ENCODE results near the gene TNNI3.
A peak's percentile ranks its signal among the peaks of the same experiment; 100 is the strongest.
"Not testable (repeated sequence)": the region's sequence is repeated elsewhere in the genome, so short reads cannot be mapped to it uniquely, and the experiment has no call there.

The TNNI3 gene

DNA sequence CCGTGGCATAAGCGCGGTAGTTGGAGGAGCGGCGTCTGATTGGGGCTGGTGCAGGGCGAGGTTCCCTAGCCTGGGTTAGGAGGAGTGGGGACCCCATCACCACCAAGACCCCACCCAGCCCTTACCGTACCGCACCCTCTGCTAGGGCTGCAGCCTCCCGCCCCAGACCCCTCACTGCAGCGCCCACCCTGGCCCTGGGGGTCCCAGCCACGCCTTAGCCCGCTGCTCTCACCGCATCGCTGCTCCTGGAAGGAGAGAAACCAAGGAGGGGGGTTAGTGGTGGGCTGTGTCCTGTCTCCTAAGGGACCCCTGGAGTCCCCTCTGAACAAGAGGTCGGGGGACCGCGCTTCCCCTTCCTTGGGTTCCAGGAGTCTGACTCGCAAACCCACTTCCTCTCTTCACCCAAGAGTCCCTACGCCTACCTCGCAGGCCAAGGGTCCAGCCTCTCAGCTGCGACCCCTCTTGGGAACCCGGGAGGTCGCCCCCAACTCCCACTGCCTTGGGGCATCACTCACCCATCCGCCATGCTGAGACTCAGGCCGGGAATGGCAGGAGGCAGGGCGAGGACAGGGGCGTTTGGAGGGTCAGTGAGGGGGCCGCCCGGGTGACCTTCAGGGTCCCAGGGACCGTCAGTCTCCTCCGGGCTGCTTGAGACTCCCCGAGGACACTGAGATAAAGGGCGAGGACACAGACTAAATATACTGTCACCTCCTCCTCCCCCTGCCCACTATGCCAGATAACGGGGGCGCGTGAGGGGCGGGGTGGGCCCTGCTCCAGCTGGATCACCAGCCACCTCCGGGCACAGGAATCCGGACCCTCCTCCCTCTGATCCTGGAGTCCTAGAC lies at the start of gene TNNI3:
Gene TNNI3, minus strand, starts transcription at position 669 of the 845 bp plus-strand sequence. Its CDS starts 143 bp downstream, at position 526.
- intact Hi-C loops (cut with DNase I) = no loop called here
- no peak for DNase-seq

DNA sequence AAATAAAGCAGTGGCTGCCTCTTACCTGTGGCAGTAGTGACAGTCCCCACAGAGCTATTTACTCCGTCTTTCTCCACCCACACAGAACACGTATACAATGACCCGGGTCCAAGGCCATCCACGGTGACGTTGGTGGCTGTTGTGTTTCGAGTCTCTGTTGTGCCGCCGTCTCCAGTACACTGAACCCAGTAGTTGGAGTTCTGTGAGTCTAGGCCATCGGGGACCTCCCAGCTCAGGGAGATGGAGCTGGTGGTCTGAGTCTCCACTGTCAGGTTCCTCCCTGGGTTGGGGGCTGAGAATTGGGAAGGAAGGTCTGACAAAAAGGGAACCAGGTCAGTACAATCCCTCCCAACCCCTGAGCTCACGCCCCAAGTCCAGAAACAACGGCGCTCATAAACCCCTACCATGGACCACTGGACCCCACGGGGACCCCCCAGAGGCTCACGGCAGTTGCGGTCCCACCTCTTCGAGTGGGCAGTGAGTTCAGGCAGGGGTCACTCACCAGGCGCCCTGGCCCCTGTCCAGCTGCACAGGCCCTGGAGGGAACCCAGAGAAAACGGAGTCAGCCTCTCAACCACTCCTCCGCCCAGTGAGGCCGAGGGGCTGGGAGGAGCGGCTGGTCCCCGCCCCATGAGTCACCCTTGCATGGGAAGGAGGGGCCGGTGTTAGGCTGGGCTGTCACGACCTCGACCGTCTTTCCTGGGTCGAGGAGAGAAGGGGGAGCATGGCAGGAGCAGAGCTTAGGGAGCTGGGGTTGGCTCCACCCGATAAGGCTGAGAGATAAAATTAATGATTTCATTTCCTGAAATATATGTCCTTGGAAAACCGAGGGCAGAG lies 49.4 kb upstream of the TNNI3 start:
- peak in 7 of 10 donors; percentile 35 to 88 (median 52) for DNase-seq
- intact Hi-C loops (cut with DNase I) = no loop called here

DNA sequence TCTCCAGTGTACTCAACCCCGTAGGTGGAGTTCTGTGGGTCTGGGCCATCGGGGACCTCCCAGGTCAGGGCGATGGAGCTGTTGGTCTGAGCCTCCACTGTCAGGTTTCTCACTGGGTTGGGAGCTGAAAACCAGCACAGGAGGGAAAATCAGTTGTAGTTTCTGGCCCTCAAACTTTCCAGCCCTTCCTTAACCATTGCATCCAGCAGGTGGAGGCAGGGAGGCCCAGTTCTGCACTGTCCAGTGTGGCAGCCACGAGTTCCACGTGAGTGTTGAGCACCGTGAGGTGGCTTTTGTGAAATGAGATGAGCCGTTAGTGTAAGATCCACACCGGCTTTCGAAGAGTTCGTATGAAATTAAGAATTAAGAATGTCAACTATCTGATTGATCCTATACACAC lies 44.7 kb upstream of the TNNI3 start:
- intact Hi-C loops (cut with DNase I) = not testable (repeated sequence)
- peak in 2 of 10 donors; percentile 20 to 63 for DNase-seq

DNA sequence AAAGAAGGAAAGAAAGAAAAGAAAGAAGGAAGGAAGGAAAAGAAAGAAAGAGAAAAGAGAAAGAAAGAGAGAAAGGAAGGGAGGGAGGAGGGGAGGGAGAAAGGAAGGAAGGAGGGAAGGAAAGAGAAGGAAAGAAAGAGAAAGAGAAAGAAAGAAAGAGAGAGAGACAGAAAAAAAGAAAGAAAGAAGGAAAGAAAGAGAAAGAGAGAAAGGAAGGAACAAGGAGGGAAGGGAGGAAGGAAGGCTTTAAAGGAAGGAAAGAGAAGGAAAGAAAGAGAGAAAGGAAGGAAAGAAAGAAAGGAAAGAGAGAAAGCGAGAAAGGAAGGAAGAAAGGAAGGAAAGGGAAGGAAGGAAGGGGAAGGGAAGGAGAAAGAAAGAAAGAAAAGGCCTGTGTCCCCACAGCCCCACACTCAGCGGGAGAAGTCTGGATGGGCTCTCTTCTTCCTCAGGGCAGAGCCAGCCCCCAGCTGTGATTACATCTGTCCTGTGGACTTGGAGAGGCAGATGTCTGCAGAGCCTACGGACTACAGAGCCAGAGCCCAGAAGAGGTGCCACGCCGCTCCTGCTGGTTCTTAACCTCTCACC lies 42.2 kb upstream of the TNNI3 start:
- intact Hi-C loops (cut with DNase I) = no loop called here
- DNase-seq = no peak

DNA sequence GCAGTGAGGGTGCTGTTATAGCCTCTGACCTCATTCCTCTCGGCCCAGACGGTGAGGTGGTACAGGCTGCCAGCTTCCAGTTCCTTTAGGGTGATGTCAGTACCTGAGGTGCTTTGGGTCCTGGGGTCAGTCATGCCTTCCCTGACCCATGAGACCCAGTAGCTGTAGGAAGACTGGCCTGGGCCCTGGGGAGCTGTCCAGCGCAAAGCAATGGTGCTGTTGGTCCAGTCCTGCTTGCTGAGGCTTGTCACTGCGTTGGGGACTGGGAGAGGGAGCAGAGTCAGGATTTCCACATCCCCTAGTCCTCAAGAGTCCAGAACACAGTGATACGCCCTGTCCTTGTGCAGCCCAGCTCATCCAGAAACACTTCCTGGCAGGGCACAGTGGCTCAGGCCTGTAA lies 41.1 kb upstream of the TNNI3 start:
- DNase-seq = no peak
- intact Hi-C loops (cut with DNase I) = no loop called here

DNA sequence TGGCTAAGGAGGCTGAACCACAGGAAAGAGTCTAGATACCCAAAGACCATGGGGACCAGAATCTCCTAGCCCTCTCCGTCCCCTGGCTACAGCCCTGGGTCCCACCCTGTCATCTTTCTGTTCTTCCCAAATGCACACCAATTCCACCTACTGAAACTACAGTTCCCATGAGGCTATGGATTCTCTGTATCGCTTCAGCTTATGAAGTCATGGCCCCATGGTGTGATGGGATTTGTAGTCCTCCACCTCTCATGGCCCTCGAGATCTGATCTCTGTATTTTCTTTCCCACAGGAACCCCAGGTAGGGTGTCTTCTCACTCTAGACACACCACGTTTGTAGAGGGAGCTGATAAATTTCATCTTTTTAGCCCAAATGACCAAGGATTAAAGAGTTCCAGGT lies 40.0 kb upstream of the TNNI3 start:
- DNase-seq = peak in 1 of 10 donors; percentile 22
- intact Hi-C loops (cut with DNase I) = no loop called here

DNA sequence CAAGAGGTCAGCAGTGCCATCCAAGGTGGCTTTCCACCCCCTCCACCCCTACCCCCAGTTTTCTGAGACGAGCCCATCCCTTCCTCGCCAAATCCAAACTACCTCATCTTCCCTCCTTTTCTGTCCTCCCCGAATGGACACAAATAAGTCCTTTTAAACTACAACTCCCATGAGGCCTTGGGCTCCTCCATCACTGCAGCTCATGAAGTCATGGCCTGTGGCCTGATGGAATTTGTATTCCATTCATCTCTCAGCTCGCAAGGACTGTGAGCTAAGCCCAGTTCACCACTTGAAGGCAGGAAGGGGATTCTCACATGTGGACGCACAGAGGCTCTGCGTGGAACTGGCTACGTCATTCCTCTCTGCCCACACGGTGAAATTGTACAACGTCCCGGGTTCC lies 39.3 kb upstream of the TNNI3 start:
- intact Hi-C loops (cut with DNase I) = no loop called here

DNA sequence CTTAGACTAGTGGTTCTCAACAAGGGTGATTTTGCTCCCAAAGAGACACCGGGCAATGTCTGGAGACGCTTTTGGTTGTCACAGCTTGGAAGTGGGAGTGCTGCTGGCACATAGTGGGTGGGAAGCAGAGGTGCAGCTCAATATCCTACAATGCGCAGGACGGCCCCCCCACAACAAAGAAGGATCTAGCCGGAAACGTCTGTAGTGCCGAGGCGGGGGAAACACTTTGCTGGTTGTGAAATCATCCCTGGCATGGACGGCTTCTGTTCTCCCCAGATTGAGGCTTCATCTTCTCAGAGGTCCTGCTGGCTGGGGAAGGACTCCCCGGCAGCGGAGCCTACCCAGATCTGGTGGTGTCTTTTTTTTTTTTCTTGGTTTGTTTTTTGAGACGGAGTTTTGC lies 35.9 kb upstream of the TNNI3 start:
- peak in 8 of 10 donors; percentile 59 to 95 (median 78) for DNase-seq
- intact Hi-C loops (cut with DNase I) = no loop called here

More for the DNA sequence above, 39.3 kb upstream of the TNNI3 start:
- peak in 1 of 10 donors; percentile 41 for DNase-seq

DNA sequence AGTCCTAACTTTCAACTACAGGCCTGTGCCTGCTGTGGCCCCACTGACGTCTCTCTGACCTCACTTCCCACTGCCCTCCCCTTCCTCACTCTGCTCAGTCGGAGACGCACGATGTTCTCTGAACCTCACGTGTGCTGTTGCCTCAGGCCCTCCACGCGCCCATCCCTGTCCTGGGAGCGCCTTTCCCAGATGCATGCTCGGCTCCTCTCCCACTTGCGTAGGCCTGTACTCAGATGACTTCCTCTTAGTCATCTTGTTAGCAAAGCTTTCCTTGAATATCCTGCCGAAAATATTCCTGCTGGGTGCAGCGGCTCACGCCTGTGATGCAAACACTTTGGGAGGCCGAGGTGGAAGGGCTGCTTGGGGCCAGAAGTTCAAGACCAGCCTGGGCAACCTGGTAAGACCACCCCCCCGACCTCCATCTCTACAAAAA lies 31.9 kb upstream of the TNNI3 start:
- DNase-seq = peak in 8 of 10 donors; percentile 52 to 96 (median 77)
- intact Hi-C loops (cut with DNase I) = no loop called here

DNA sequence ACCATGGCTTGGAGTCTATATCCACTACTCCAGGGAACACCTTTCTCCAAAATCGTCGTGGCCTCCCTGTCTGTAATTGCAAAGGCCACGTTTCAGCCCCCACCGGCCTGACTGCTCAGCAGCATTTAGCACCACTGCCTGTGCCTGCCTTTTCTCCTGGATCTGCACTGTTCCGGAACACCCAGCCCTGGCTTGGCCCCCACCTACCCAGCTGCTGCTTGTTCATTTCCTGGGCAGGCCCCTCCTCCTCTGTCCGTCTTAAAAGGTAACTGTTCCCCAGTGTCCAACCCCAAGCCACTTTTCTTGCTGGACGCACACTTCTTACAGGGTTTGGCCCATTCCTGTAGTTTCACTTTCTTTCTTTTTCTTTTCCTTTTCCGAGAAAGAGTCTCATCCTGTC lies 31.1 kb upstream of the TNNI3 start:
- intact Hi-C loops (cut with DNase I) = no loop called here
- no peak for DNase-seq

DNA sequence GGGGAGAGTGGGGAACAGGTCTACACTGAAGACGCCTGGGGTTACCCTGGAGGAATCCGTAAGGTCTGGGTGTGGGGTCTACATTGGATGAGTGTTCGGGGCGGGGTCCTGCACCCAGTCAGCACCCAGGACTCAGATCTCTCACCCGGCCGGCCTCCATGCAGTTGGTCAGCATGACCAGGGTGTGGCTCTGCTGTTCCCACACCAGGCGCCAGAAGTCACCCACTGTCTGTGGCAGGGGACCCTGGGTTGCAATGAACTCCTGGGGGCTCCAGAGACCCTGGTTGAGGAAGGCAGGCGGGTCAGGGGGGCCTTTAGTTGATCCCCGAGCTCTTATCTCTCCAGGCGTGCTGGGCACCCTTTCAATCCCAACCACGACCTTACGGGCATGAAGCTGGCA lies 28.5 kb upstream of the TNNI3 start:
- DNase-seq = peak in 1 of 10 donors; percentile 67
- intact Hi-C loops (cut with DNase I) = no loop called here

DNA sequence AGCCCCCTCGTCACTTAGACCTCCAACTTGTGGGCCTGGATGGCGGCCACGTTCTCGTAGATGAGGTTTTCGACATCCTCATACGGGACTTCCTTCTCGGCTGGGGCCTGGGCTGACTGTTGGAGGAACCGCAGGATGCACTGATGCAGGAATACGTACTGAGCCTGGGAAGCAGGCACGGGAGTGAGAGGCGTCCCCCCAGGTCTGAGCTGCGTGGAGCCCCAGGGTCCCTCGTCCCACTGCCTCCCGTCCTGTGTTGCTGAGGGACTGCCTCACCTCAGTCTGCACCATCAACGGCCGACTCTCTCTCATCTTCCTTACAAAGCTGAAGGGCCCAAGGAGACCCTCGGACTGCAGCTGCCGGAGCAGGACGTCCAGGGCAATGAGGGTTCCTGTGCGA lies 24.2 kb upstream of the TNNI3 start:
- peak in 1 of 10 donors; percentile 67 for DNase-seq
- intact Hi-C loops (cut with DNase I) = no loop called here

DNA sequence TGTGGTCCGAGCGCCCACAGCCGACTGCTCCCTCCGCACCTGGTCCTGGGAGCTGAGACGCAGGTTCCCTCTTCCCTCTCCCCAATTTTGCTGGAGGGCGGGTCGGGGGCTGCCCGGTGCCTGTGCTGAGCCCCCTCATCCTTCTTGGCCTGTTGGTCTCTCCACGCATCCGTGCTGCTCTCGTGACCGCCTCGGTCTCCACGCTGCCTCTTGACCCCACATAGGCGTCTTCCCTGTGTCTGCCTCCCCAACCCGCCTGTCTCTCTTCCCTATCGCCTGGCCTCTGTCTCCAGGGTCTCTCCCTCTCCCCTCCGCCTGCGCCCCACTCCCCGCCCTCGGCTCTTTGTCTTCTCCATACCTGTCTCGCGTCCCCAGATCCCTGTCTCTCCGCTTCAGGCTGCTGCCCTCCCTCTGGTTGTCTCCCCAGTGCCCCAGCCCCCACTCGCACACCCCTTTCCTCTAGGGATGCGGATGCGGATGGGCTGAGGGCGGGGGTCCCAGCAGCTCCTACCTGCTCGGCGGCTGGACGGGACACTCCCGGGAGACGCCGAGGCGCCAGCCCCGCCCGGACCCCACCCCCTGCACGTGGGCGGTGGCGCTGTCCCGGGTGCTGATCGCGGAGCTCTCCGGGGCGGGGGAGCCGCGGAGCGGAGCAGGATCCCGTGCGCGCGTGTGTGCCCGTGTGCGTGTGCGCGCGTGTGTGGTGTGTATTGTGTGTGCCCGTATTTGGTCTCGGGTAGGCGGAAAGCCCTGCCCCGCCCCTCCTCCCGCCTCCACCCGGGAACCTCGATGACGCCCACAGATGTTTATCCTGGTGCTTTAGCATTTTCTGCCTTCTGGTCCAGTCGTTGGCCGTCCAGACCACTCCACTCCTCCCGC lies 22.3 kb upstream of the TNNI3 start, which contains the start of gene SYT5:
Gene SYT5, minus strand, starts transcription at position 684 of the 879 bp plus-strand sequence. CDS start 1,248 bp downstream, outside the sequence.
- DNase-seq = peak in 6 of 10 donors; percentile 29 to 92 (median 46)

DNA sequence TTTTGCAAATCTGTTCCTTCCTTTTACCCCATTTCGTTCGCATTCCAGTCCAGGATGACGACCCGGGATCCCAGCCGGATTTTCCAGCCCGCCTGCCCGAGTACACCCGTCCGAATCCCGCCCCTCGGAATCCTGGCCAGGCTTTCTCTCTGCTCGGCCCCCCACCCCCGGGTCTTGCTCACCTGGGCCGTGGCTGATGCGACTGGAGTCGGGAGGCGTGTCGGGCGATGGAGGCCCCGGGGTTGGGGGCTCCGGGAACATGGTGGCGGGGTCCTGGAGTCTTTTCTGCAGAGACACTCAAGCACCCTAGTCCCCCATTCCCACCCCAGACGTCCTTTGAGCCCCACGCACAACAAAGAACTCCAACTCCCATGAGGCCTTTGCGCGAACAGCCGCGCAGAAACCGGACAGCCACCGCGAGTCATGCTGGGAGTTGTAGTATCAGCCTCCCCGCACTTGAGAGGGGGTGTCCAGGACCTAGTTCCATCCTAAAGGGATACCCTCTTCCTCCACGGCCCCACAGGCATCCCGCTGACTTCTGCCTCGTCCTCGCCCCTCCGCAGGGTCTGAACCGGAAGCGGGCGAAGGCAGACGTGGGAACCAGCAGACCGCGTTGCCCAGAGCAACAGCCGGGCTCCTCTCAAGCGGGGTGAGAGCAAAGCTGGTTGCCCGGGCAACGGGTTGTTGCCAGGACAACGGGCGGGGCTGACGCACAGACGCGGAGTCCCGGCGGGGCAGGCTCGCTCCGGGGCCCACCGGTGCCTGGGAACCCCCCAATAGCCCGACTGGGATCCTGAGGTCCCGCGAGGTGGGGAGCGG lies 21.5 kb upstream of the TNNI3 start:
- DNase-seq = peak; percentile 69 to 99 (median 91)
- intact Hi-C loops (cut with DNase I) = loop anchor here (5.0 kb wide), 1 partner anchor 38 kb away; no protein-coding TSS in a partner anchor

More for the DNA sequence above, 22.3 kb upstream of the TNNI3 start, which contains the start of gene SYT5:
- intact Hi-C loops (cut with DNase I) = loop anchor here (5.0 kb wide), 1 partner anchor 37 kb away; no protein-coding TSS in a partner anchor

DNA sequence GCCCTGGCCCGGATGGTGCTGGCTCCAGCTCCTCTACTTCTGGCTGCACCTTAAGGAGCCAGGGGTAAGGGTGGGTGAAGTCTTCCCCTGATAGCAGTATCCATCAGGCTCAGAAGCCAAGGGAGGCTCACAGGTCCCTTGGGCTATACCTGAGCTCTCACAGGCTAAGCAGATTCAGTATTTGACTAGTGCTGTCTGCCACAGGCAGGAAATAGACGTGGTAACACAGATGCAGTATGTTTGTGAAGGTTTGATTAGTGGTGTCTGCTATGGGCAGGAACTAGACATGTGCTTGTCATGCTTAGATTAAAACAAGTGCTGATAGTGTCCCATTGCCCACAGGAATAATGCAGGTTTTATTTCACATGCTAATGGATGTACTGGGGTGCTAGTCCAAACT lies 18.5 kb upstream of the TNNI3 start:
- intact Hi-C loops (cut with DNase I) = loop anchor here (5.0 kb wide), 1 partner anchor 41 kb away; no protein-coding TSS in a partner anchor
- DNase-seq = no peak

DNA sequence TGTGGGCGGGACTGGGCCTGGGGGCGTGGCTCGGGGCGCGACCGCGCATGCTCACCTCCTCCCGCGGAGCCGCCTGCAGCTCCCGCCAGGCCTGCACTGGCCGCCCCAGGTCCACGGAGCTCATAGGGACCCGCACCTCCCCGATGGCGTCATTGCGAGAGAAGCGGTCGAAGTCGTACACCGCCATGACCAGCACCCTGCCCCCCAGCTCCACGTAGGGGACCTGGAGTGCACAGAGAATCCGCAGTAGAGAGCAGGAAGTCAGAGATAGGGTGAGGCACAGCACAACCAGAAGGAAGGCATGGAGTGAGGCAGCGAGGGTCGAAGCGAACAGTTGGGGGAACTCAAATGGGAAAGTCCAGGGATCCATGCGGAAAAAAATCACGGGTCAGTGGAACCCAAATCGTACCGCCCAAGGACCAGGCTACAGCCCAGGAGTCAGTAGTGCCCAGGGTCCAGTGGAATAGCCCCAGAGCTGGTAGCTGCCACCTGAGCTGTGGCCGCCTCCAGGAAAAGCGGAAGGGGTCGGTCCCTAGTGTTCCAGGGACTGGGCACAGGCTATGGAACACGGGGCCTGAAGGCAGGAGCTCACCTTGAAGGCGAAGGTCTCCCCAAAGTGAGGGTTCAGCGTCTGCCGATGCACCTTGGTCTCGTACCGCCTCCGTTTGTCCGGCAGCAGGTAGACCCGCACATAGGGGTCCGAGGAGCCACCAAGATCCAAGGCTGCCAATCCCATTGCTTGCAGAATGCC lies 17.8 kb upstream of the TNNI3 start:
- intact Hi-C loops (cut with DNase I) = loop anchor here (5.0 kb wide), 1 partner anchor 42 kb away; no protein-coding TSS in a partner anchor
- peak in 6 of 10 donors; percentile 28 to 92 (median 72) for DNase-seq

DNA sequence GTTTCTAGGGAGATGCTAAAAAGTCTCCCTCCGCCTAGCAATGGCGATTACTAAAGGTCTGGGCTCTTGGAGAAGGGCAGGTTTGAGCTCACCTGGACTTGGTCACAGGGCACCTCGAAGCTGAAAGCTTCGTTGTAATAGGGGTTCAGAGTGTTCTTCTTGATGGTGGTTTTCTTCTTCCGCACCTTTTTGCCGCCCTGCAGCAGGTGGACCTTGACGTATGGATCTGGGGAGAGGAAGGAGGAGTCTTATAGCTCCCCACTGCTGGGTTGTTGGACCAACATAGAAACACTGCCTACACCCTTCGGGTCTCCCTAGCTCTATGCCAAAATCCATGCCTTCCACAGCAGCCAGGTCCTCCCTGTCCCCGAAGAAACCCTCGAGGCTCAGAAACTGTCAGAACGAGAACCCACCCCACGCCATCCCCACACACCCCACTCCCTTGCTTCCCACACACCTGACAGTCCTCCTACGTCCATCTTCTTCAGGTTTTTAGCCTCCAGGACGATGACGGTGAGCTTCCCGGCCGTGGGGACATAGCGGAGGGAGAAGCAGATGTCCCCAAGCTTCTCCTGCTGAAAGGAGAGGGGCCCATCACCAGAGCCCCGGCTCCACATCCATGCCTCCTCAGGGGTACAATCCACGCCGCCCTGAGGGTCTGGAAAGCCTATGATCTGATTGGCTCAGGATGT lies 17.0 kb upstream of the TNNI3 start:
- intact Hi-C loops (cut with DNase I) = loop anchor here (5.0 kb wide), 1 partner anchor 43 kb away; no protein-coding TSS in a partner anchor
- DNase-seq = peak in 1 of 10 donors; percentile 42
